Measurements from ENCODE around the gene PLPP4.

The PLPP4 gene

GRCh38 chr10:120477021-120477742, 20.2 kb downstream of the PLPP4 start:
- peak; percentile 4 for DNase-seq (ENCODE audit: extremely low read depth, low read depth)
- no peak for TF ChIP-seq CTCF (IDR thresholded peaks at IDR 0.05; ENCODE audit: low read depth, low read length)

- DNase-seq (ENCODE audit: extremely low read depth, low read depth), result no peak
Observed at GRCh38 chr10:120477743-120478141, 20.7 kb downstream of the PLPP4 start.

GRCh38 chr10:120478386-120478785, 21.4 kb downstream of the PLPP4 start:
- no peak for DNase-seq (ENCODE audit: extremely low read depth, low read depth)
- no peak for TF ChIP-seq CTCF (IDR thresholded peaks at IDR 0.05; ENCODE audit: low read depth, low read length)

More at GRCh38 chr10:120477743-120478141, 20.7 kb downstream of the PLPP4 start:
- TF ChIP-seq CTCF (IDR thresholded peaks at IDR 0.05; ENCODE audit: low read depth, low read length), result no peak

- TF ChIP-seq CTCF (IDR thresholded peaks at IDR 0.05; ENCODE audit: low read depth, low read length), result no peak
- DNase-seq (ENCODE audit: extremely low read depth, low read depth), result no peak
Observed at GRCh38 chr10:120479506-120479905, 22.5 kb downstream of the PLPP4 start.

- TF ChIP-seq CTCF (IDR thresholded peaks at IDR 0.05; ENCODE audit: low read depth, low read length), result peak; percentile 3
- DNase-seq (ENCODE audit: extremely low read depth, low read depth), result no peak
Observed at GRCh38 chr10:120480065-120480600, 23.1 kb downstream of the PLPP4 start.

GRCh38 chr10:120480848-120481247, 23.8 kb downstream of the PLPP4 start:
- no peak for DNase-seq (ENCODE audit: extremely low read depth, low read depth)
- TF ChIP-seq CTCF (IDR thresholded peaks at IDR 0.05; ENCODE audit: low read depth, low read length), result no peak

- TF ChIP-seq CTCF (IDR thresholded peaks at IDR 0.05; ENCODE audit: low read depth, low read length), result no peak
- DNase-seq (ENCODE audit: extremely low read depth, low read depth), result no peak
Observed at GRCh38 chr10:120483006-120483405, 26.0 kb downstream of the PLPP4 start.

Measured in AG09319 (cell line).